NCI-H1105 treated with DMSO at 0.1 percent for 48 hours (cell line): Measurements from ENCODE around the gene ZIM2.

Experiments
- DNase-seq: peaks from one replicate; lab custom pipeline; 2025; lab: John Stamatoyannopoulos, UW

ZIM2 gene

DNA sequence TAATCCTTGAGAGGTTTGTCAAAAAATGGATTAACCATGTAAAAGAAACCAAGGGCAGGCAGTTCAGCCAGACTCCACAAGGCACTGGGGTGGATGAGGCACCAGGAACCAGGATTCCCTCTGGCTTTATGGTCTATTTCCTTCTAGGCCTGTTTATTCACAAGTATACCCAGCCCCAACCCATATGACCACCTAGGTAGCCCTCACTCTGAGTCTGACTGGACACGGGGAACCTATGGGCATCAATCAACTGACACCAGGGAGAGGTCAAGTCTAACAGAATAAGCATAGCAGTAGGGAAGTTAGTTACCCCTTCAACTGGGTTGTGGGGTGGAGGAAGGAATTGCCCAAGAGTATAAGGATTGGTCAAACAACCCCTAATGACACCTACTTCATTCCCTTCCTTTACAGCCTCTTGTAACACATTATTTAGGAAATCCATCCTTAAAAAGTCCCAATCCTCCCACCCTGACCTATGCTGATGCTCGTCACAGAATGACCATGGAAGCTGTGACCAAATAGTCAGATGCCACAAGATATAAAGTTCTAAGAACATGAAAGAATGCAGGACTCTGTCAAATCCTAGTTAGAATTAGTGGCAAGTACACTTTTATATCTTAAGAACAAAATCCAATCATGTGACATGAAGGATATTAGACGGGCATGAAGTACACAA, 31.7 kb downstream of the ZIM2 start:
- DNase-seq = no peak

DNA sequence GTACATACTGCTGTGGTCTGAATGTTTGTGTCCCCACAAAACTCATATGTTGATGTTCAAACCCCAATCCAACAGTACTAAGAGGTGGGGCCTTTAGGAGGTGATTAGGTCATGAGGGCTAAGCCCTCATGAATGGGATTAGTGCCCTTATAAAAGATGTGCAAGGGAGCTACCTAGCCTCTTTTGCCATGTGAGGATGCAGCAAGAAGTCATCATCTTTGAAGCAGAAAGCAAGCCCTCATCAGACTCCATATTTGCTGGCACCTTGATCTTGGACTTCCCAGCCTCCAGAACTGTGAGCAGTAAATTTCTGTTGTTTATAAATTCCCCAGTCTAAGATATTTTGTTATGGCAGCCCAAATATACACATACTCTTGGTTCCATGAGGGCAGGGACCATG, 33.9 kb downstream of the ZIM2 start:
- DNase-seq = no peak

DNA sequence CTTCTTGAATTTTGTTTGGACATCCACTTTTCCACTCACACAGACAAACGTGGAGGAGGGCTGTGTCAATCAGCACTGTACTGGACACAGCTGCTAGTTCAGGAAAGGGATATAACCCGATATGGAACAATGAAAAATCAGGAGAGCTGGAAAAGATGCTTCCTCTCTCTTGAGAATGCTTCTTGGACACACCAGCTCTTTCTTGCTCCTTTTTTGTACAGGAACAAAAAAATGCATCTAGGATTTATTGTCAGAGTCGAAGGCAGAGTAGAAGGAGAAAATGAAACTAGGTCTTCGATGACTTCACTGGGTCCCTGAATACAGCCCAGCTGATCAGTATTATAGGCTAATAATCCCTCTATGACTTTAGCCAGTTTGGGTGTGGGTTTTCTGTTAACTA, 62.2 kb downstream of the ZIM2 start:
- no peak for DNase-seq

DNA sequence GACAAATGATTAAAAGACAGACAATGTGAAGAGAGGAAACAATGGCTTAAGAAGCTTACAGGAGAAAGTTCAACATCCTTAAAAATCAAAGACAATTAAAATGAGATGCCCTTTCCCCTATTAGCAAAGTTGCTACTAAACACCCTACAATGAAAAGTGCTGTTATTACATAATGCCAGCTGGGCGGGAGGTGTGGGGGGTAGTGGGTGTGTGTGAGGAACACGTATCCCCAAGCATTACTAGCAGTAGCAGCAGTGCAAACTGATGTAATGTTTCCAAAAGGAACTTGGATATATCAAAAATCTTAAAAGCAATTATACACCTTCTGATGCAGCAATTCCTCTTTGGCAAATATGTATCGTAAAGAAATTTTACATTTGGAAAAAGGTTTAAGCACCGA, 70.9 kb downstream of the ZIM2 start:
- DNase-seq = no peak

DNA sequence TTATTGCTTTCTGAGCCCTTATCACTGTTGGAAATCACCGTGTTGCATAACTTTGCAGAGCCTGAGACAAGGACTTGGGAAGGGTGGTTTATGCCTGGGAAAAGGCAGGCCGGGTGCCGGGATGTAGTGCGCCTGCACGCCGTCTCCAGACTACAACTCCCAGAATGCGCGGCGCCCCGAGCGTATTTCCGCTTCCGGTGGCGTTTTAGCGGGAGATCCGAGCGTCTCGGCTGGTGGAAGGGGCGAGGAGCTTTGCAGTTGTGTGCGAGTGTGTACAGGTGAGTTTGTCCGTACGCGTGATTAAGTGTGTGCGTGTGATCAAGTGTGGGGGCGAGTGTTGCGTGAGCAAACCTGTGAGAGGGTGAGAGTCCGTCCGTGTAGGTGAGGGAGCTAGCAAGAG, 75.4 kb downstream of the ZIM2 start:
- no peak for DNase-seq

DNA sequence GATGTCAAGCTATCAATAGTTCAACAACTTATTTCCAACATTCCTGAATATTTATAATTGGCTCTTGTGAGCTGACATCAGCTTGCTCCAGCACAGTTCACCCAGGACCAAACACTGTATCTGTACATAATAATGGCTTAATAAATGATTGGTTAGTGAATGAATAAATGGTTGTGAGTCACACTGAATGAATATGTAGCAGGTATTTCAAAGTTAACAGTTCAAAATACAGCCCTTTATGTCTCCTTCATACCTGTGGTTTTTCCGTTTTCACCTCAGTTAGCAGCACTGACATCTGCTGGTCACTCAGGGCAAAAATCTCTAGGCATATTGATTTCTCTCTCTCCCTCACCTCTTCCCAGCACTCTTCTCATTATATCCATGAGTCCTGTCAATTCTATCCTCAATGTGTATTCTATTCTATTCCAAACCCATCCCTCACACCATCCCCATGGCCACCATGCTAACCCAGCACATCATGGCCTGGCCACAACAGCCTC, 76.3 kb downstream of the ZIM2 start:
- no peak for DNase-seq

DNA sequence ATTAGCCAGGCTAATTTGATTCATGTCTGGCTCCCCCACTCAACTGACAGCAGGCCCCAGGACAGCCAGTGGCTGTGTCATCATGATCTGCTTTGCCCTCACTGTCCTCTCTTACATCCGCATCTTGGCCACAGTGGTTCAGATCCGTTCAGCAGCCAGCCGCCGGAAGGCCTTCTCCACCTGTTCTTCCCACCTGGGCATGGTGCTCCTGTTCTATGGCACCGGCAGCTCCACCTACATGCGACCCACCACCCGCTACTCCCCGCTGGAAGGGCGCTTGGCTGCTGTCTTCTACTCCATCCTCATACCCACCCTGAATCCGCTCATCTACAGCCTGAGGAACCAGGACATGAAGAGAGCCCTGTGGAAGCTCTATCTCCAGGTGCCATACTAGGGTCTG, 79.7 kb downstream of the ZIM2 start:
- DNase-seq = no peak

DNA sequence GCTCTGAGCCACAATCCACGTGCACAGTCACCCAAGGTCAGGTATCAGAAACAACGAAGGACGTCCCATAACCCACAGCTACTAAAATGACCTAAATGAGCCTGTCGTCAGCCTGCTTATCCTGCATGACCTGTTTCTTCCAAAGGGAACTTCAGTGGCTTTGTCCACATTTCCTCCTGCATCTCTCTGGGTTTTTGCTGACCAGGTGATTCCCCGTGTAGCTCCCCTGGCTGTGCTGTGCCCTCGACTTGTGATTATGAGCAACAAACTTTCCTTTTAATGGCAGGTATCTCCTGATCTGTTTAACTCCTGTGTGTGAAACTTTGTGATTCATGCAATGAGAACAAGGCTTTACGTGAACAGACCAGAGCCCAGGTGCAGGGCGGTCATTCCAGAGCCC, 81.0 kb downstream of the ZIM2 start:
- DNase-seq = no peak

DNA sequence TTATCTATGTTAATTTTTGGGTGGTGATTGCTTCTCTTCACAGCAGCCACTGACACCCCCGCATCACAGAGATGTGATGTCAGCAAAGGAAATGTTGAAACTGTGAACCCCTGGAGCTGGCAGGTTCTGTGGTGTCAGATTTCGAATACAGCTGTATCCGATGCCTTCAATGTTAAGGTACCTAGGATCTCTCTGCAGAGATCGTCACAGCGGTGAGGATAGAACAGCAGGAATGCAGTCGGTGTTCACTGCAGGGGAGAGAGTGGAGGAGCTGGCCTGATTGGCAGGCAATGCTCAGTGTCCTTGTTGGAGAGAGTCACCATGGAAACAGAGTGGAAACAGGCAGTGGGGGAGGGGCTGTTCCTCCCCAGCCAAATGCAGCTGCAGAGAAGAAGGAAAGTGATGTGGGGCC, 89.4 kb downstream of the ZIM2 start:
- peak; percentile 43 for DNase-seq

DNA sequence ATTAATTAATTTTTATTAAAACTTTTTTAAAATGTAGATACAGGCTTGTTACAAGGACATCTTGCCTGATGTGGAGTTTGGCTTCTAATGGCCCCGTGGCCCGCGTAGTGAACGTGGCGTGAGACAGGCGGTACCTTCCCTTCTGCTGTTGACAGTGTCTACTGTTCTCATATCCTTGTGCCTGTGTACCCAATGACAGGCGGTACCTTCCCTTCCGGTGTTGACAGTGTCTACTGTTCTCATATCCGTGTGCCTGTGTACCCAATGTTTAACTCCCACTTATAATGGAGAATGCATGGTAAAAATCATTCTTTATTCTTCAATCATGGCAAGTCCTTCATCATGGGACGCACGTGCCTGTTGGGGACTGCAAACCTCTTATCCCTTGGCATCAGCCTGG, 89.9 kb downstream of the ZIM2 start:
- DNase-seq = no peak

DNA sequence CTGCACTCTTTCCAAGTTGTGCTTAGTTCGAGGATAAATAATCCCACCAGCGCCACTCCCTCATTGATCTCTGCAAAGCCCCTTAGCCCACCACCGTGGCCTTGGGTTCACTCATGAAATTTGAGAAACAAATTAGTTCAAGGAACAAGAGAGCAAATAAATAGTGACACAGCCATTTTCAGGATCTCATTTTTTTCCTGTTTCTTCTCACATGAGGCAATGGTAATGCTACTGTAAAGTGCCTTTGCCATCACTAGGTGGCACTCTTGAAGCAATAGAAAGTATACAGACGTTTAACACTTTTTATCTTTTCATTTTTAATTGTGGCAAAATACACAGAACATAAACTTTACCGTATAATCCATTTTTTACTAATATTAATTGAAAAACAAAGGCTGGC, 92.1 kb downstream of the ZIM2 start:
- DNase-seq = peak; percentile 28

DNA sequence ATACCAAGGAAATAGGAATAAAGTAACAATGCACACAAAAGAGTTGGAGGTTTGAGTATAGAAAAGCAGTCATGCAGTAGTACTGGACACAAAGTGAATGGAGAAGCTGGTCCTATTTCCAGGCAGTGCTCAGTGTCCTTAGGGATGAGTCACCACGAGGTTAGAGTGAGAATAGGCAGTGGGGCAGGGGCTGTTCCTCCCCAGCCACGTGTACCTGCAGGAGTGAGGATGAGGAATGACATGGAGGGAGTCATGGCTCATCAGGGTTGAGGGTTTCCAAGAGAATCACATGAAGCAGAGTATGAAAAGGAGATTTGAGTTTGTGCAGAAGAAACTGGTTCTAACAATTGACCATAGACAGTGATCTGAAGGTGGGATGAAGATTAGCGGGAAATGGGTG, 94.2 kb downstream of the ZIM2 start:
- no peak for DNase-seq

DNA sequence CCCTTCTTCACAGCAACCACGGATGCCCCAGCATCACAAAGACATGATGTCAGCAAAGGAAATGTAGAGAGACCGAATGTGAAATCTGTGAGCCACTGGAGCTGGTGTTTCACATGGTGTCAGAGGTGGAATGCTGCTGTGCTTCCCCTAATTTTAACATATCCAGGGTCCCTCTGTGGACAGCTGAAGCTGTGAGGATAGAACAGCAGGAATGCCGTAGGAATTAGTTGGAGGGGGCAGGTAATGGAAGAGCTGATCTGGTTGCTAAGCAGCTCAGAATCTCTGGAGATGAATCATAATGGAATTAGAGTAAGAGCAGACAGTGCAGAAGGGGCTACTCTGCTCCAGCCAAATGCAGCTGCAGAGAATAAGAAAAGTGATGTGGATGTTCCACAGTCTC, 100.0 kb downstream of the ZIM2 start:
- DNase-seq = no peak

DNA sequence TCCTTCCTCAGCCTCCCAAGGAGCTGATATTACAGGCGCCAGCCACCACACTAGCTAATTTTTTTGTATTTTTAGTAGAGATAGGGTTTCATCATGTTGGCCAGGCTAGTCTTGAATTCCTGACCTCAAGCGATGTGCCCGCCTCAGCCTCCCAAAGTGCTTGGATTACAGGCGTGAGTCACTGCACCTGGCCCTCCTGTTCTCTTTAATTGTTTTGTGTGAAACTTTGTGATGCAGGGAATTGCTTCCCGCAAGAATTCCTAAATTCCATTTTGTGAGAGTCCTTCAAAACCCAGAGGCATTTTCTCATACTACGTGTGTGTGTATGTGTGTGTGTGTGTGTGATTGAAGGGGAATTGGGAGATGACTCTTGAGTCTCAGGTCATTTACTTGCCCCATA, 104.0 kb downstream of the ZIM2 start:
- DNase-seq = no peak

DNA sequence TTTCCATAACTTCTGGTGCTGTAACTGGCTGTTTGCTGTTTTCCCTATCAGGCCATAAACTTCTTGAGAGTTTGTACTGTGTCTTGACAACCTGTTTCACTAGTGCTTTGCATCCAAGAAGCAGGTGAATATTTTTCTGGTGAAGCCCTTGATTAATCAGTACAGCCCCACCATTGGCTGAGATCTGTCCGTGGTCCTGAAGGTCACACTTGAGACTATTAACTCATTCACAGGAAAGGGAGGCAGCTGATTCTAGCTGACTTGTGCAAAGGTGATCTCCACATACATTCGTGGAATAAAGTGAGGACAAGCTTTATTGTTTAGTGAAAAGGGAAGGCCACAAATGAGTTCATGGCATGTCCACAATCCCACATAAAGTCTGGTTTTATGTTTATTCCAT, 107.5 kb downstream of the ZIM2 start:
- no peak for DNase-seq

DNA sequence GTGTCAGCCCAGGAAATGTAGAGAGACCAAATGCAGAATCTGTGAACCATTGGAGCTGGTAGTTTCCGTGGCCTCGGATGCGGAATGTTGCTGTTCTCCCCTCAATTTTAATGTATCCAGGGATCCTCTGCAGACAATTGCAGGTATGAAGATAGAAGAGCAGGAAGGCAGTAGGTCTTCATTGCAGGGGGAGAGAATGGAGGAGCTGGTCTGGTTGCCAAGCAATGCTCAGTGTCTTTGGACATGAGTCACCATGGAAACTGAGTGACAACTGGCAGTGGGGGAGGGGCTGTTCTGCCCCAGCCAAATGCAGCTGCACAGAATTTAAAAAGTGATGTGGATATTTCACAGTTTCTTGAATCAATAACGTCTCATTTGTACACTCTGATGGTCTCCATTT, 112.8 kb downstream of the ZIM2 start:
- no peak for DNase-seq

DNA sequence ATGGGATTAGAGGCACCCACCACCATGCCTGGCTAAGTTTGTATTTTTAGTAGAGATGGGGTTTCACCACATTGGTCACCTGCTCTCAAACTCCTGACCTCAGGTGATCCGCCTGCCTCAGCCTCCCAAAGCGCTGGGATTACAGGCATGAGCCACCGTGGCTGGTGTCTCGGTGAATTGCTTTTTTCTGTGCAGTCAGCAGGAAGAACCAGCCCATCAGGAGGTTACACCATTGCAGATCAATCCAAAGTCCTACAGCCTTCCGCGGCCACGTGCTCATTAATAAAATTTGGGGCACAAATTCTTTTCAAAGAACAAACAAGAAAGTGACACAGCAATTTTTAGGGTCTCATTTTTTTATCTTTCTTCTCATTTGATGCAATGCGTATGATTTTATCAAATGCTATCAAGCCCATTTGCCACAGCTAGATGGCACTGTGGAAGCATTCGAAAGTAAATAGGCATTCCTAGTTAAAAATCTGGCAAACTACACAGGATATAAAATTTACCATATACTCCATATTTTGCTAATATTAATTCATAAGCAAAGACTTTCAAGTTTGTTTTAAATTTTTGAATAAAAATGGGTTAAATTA, 114.6 kb downstream of the ZIM2 start:
- DNase-seq = no peak
